CD4-positive, alpha-beta T cell treated with Interleukin-4 for 1 hour (primary cell): ENCODE measurements around the gene KCNMA1.

Source experiments
- DNase-seq, 2 donors: peaks; one replicate each; pipeline ENCODE4 v3.0.0-alpha.2; 2020 to 2022

Gene KCNMA1

DNA sequence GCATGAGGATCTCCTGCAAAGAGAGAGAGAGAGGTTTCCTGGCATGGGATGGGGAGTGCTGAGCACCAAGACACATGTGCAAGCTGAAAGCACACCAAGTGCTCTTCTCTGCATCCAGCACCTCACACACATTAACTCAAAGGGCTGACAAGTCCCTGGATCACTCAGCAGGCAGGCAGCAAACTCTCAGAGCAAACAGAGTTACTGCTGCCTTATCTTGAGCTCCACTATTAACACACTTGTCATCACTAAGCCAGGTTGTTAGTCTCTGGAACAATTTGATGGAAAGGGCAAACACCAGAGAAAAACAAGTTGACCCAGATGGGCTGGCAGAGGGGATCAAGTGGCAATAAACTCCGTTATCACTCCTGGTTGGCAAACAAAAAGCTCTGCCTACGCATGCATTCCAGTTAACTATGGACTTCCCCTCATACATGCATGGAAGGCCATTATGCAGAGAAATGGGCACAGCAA is 349.9 kb downstream of the KCNMA1 start:
- DNase-seq, result no peak

DNA sequence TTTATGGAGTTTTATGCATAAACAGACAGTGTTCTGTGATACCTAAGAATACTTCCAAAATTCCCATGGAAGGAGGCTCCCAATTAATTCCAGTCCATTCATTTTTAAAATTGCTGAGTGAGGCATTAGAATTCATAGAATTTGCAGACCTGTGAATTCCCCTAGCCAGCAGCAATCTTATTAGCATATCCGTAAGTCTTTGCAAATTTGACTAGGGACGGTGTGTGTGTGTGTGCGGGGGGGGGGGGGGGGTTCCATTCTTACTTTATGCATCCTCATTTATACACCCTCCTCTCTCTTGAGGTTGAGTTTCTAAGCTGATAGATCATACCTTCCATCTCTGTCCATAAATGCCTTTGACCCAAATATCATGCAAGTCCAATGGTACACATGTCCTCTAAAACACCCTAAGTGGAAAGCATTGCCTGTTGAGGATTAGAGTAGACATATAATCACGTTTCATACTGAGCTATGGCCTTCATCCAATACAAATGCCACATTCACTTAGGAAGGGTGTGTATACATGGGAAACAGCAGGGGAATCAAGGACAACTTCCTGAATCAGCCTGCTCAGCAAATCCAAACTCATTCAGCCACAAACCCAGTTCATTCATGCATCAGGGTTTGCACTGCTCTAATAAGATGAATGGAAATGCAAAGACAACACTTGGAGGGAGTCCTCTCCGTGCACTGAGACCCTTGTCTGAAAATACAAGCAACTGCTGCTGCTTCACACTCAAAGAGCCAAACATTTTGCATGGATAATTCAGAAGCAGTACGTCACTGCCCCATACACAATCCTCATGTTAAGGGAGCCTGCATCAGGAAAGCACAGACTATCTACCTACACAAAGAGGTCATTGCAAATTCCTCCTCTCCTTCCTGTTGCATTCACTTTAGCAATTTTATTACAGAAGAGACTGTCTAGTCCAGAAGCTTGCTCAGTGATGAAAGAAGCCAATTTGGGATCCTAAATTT is 350.8 kb downstream of the KCNMA1 start:
- DNase-seq, result no peak

DNA sequence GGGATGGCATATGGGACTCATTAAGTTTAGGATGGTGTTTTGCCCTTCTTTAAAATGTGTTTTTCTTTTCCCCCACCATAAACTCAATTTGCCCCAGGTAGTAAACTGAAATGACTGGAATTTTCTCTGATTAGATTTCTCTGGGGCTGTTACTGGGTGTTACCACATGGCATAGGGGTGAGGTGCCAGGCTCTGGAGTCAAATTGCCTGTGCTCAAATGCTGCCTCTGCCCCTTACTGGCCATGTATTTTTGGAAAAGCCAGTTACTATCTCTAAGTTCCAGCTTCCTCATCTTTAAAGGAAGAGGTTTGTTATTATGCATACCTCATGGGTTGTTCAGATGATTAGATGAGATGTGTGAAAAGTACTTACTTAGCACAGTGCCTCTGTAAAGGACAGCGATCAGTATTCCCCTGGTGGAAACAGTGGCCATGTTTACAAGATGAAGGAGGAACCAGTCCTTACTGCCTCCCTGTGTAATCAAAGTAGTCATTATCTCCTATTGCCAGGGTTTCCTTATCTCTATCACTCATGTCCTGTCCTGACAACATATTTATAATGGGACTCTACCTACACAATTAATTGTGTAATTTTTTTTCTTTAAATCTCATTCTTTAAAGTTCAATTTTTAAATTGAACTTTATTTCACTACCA is 352.0 kb downstream of the KCNMA1 start:
- DNase-seq, result no peak

GRCh38 chr10:77284797-77285196 is 352.8 kb downstream of the KCNMA1 start:
- no peak for DNase-seq

DNA sequence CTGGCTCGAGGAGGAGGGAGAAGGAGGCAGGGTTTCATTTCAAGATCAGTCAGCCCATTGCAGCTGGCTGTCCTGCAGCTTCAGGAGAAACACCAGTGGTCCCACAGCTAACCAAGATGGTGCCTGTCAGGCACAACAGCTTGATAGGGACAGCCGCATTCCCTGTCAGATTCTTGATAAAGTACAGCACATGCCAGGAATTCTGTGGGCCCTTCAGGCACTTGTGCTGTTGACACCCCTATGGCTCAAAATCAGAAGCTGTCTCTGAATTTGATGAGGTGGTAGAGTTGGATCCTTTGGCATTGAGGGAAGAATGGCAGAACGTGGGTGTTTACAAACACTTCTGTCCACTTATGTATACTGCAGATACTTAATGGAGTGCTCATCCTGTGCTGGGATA is 354.3 kb downstream of the KCNMA1 start:
- DNase-seq, result no peak

- no peak for DNase-seq
Observed at GRCh38 chr10:77282163-77282562, 355.4 kb downstream of the KCNMA1 start.

GRCh38 chr10:77281719-77282118 is 355.9 kb downstream of the KCNMA1 start:
- no peak for DNase-seq

DNA sequence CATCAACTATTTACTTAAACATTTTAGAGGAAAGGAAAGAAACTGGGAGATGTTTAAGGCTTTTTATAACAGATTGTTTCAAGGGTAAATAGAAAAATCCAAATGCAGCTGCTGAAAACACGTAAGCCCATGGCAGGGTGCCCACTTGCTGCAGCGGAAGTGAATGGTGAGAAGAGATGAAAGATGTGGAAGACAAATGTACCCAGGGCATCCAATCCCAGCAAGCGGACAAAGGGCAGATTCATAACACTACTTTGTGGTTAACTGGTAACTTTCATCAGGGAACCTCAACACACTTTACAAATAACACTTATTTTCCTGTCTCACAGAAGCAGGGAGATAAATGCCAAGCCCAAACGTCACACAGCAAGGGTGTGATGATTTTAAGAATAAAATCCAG is 358.4 kb downstream of the KCNMA1 start:
- DNase-seq, result no peak

- DNase-seq, result no peak
Observed at GRCh38 chr10:77274046-77274795, 363.4 kb downstream of the KCNMA1 start.

- DNase-seq, result no peak
Observed at GRCh38 chr10:77269163-77269562, 368.4 kb downstream of the KCNMA1 start.

- DNase-seq, result no peak
Observed at GRCh38 chr10:77268721-77269120, 368.9 kb downstream of the KCNMA1 start.

DNA sequence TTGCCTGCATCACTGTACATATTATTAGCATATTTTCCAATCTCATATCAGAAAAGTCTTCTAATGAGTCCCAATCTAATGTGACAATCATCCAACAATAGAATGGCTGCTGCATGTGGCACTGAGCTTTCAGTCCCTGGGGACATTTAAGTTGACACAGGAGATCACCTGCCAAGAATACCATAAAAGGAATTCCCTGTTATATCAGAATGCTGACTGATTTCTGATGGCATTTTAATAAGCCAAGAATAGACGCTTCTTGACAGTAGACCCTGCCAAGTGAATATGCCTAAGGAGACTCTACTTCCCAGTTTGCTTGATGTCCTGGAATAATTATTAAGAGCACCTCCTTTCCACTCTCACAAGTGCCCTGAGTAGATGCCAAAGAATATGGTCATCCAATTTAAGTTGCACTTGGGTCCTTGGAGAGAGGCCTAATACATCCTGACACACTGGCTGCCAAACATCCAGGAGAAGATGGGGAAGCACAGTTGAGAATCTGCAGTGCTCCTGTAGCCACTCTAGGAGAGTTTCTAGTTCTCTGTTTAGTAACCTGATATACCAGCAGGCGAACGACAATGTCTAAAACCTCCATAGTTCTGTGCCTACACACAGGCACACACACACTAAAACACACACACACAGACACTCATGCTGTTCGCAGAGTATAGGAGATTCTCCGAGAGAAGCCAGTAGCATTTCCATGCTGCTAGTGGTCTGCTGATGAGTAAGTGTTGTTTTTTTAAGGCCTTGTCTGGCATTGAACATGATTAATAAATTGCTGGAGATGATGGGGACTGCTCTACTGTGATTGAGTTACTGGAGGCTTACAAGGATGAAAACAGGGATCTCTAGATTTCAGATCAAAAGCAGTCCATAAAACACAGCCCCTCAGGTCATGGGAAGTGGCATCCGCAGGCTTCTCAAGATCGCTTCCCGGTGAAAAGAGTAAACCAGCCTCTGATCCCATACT is 369.6 kb downstream of the KCNMA1 start:
- no peak for DNase-seq

- DNase-seq, result no peak
Observed at GRCh38 chr10:77266242-77266641, 371.4 kb downstream of the KCNMA1 start.

- DNase-seq, result no peak
Observed at GRCh38 chr10:77264527-77264926, 373.1 kb downstream of the KCNMA1 start.

DNA sequence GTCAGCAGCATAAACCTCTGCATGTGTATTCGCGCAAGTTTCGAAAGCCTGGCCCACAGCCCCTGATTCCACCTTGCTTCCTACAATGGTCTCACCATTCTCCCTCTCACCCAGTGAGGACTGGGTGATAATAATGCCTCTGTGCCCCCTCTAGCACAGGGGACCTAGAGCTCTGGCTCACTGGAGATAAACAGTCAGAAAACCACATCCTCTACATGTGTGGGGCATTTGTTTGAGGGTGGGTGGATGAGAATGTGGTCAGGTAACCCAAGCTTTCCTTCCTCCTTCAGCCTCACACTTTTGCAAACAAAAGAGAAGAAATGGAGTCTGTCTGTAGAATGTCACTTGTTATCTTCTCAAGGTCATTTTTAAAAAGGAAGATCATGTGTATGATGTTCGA is 373.5 kb downstream of the KCNMA1 start:
- DNase-seq, result peak in 1 of 2 donors; percentile 23

- no peak for DNase-seq
Observed at GRCh38 chr10:77263700-77264099, 373.9 kb downstream of the KCNMA1 start.

DNA sequence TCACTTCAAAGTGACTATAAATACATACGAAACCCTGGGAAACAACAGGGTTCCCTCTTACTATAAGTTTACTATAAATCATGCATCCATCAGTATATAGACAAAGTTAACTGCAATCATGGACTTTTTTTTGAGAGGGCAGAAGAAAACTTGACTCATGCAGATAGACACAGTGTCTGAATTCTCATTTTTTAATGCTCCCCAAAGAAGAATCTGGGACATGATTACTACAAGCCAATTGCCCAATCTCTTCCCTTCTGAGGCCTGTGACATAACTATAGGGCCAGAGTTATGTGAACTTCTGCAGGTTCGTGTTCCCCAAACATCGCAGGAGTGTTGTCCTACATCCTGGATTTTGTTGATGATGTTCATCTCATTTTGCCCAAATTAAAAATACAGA is 376.5 kb downstream of the KCNMA1 start:
- no peak for DNase-seq

- no peak for DNase-seq
Observed at GRCh38 chr10:77259171-77259874, 378.3 kb downstream of the KCNMA1 start.

GRCh38 chr10:77256346-77256745 is 381.3 kb downstream of the KCNMA1 start:
- no peak for DNase-seq

DNA sequence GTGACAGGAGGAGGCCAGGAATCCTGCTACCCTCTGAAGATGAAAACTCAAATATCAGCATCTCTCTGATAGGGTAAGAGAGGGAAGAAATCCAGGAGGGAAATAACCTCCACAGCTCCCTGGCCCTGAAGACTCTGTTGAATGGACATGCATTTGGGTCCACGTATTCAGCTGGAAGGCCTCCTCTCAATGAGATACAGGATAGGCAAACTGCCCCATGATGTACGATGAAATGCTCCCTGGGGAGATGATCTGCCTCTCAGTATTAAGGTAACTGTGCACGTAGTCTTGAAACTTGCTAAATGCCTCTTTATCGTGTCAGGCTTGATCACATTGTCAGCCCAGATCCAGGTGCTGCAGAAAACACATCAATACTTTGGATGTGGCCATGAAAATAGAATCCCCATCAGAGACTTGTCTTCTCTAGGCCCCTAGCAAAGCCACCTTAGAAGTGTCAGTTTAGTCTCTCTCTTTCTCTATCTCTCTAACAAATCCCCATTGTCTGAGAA is 384.0 kb downstream of the KCNMA1 start:
- no peak for DNase-seq

- DNase-seq, result no peak
Observed at GRCh38 chr10:77253147-77253545, 384.5 kb downstream of the KCNMA1 start.
